MM.1S (cell line): ENCODE results near the gene AKAP6.

Experiments used
- CTCF ChIP-seq: fragments of 300-600 bp; sonication (generic); IDR thresholded peaks from 2 replicates; pipeline ENCODE4 v1.5.1; 2016; ENCODE audit warnings: antibody characterized with exemption, low read length, mixed read lengths
- EZH2 ChIP-seq: fragments of 300-600 bp; sonication (generic); optimal IDR thresholded peaks from 2 replicates; pipeline ENCODE3; 2017; ENCODE audit warnings: low read depth, mild to moderate bottlenecking, antibody characterized with exemption, low read length, mixed read lengths

- TF ChIP-seq CTCF (no peak), EZH2 (no peak)
Observed at GRCh38 chr14:32611752-32612151, 282.7 kb downstream of the AKAP6 start.
